IPS-18c (cell line): Measurements from ENCODE around the gene CYB561D2.
"Not testable (repeated sequence)": the region's sequence is repeated elsewhere in the genome, so short reads cannot be mapped to it uniquely, and the experiment has no call there.

Experiments used
- H3K4me3 ChIP-seq: 2 replicates; pipeline ENCODE4 v1.7.0; 2013; ENCODE audit warnings: low read depth, mild to moderate bottlenecking, low read length, moderate library complexity; ENCODE audit not compliant: insufficient read depth
- H3K9me3 ChIP-seq: one replicate; pipeline ENCODE4 v1.6.1; 2013; ENCODE audit warnings: mild to moderate bottlenecking, low read length, moderate library complexity; ENCODE audit not compliant: control insufficient read depth, insufficient read depth

Gene CYB561D2

GRCh38 chr3:50350527-50351322 lies at the start of gene CYB561D2, which contains the start of gene NPRL2:
CYB561D2 (plus strand) TSS chr3:50350862; CDS start chr3:50351434, 572 bp downstream.
NPRL2 (minus strand) TSS chr3:50350775; CDS start chr3:50350652, 123 bp downstream.
- peak within 1 kb of the TSS; percentile 95 for H3K4me3 ChIP-seq
- no peaks in the 10 kb centered on the region for H3K9me3 ChIP-seq

- Histone ChIP-seq H3K4me3 (no peak overlapping the region), H3K9me3 (peaks cover 2% of the 10 kb centered on the region)
Measured at GRCh38 chr3:50302095-50303012, 48.3 kb upstream of the CYB561D2 start.

DNA sequence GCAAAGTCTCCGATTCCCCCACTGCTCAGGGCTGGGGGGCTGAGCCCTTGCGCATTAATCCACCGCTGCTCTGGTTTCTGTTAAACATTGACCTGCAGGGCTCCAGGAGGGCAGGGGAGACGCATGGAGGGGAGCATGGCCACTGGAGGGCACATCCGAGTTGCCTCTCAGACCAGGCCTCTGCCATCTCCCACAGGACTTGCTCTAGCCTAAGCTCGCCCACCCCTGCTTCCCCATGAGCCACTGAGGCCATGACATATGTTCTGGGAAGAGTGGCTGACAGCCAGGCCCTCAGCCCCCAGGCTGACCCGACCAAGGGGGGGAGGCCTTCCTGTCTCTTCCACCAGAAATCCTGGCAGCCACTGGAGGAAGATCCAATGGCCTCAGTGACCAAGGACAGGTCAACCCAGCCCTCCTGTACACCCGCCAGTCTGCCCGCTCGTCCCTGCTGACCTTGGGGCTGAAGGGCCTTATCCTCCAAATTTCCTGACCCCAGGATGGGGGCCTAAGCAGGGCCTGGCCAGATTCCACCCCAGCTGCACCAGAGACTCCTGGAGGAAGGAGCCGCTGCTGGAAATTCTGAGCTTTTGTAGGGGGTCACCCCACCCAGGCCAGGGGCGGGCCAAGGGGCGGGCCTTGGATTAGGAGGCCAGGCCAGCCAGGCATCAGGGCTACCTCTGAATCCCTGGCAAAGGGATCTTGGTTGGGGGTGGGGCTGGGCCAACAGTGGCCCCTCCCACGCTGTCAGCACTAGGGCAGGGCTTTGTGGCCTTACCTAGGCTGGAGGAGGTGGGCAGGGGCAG lies 47.4 kb upstream of the CYB561D2 start, which contains the start of gene HYAL1:
Gene HYAL1, minus strand, starts transcription at position 562 of the 803 bp plus-strand sequence. CDS start 618 bp downstream, outside the sequence.
- peaks cover 6% of the 10 kb centered on the region for H3K9me3 ChIP-seq
- H3K4me3 ChIP-seq = no peak within 1 kb of the TSS

DNA sequence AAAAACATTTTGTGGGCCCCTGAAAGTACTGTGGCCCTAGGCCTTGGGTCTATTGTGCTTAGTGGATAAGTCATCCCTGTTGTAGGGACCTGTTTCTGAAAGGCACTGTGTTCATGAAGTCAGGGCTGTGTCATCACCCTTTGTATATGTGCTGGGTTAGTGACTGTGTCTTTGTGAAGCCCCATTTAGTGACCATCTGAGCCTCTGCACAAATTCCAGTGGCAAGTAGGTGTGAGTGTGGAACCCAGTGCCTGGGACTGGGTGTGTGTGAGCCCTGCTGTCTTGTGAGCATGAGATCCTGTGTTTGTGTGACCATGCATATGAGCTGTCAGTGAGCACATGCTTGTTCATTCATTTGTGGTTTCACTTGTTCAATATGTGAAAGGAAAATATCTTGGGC lies 46.1 kb upstream of the CYB561D2 start:
- H3K9me3 ChIP-seq = peaks cover 9% of the 10 kb centered on the region

GRCh38 chr3:50312041-50312440 lies 38.6 kb upstream of the CYB561D2 start:
- not testable (repeated sequence) for H3K9me3 ChIP-seq, H3K4me3 ChIP-seq

More for the DNA sequence above, 46.1 kb upstream of the CYB561D2 start:
- no peak overlapping the region for H3K4me3 ChIP-seq

DNA sequence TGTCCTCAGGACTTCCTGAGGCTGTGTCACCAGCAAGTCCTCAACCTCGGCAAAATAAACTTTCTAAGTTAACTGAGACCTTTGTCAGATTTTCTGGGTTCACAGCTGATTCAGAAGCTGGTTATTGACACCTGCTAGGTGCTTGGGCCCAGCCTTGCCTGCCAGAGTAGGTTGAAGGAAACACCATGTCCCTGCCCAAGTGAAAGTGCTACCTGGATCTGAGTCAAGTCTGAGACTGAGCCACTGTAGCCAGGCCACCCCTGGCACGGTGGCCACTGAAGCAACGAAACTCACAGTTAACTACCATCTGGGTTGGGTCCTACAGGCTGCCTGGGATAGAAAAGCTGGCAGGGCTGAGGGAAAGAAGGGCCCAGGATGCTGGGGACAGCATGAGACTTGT lies 36.3 kb upstream of the CYB561D2 start:
- H3K4me3 ChIP-seq = no peak overlapping the region
- H3K9me3 ChIP-seq = peaks cover 3% of the 10 kb centered on the region

GRCh38 chr3:50314816-50315215 lies 35.8 kb upstream of the CYB561D2 start:
- Histone ChIP-seq H3K9me3 (no peaks in the 10 kb centered on the region), H3K4me3 (no peak overlapping the region)

DNA sequence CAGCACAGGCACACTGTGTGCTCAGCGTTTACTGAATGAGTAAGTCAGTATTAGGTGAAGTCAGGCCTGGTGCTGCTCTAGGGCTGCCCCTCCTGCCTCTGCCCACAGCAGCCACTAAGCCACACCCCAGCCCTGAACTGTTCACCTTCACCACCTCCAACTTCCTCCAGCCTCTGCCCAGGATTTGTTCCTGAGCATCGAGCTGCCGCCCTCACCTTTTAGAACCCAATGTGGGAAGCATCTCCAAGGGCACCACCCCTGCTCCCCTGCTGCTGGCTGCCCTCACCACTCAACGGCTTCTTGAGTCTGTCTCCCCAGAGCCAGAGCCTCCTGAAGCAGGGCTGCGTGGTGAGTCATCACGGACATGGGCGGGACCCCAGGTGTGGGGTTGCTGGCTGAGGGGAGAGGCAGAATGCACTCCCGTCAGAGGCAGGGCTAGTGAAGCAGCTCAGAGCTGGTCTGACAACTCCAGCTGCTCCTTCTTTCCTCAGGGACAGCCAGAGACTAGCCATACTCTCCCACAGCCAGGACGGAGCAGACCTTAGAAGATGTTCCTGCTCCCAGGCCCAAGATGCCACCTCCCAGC lies 33.9 kb upstream of the CYB561D2 start:
- Histone ChIP-seq H3K4me3 (no peak overlapping the region; the same call in 1 of the 2 replicates), H3K9me3 (no peaks in the 10 kb centered on the region)

DNA sequence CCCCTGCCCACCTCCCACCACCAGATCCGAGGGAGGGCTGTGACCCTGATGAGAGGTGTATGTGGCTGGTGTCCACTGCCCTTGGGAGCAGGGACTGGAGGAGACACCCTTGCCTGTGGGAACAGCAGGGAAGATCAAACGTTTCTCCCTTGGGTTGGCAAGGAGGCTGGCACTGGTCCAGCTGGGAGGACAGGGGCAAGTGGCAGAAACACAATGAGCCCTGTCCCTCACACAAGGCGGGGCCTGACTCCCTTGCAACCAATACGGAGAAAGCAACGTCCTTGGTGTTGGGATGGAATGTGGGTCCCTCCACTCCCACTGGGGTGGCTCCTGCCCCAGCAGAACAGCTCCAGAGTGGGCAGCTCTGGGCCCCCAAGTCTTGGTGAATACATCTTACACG lies 33.4 kb upstream of the CYB561D2 start:
- H3K4me3 ChIP-seq = no peak overlapping the region; the same call in 1 of the 2 replicates
- H3K9me3 ChIP-seq = no peaks in the 10 kb centered on the region

DNA sequence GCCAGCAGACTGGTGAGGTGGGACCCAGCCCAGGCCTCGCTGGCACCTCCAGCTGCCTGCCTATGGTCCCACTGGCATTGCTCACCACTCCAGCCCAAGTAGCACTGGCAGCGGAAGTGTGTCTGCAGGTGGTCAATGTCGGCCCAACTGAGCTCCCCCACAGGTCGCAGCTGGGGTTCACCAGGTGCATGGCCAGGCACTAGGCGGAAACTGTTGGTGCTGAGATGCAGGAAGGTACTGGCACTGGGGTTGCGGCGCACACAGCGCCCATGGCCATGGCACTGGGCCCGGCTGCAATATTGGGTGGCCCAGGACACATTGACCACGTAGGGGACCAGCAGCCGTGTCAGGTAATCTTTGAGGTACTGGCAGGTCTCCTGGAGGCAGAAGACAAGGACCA lies 32.5 kb upstream of the CYB561D2 start:
- Histone ChIP-seq H3K4me3 (no peak overlapping the region), H3K9me3 (no peaks in the 10 kb centered on the region)

DNA sequence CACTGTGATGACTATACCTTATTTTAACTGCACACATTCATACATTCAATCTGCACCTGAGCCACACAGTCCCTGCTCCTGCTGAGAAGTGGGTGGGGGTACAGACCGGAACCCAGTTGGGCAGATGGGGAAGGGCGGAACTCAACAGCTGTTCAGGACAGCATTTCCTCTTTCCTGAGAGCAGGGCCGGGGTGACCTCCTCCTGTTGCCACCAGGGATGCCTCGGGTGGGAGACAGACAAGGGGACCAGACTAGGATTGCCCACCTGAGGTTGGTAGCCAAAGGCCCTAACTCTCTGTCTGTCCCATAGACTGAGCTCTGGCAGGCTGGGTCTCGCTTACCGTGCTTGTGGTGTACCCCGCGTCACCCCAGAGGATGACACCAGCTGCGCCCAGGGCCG lies 32.0 kb upstream of the CYB561D2 start:
- Histone ChIP-seq H3K4me3 (no peak overlapping the region), H3K9me3 (no peaks in the 10 kb centered on the region)

- H3K4me3 ChIP-seq = no peak overlapping the region; the same call in 1 of the 2 replicates
- no peaks in the 10 kb centered on the region for H3K9me3 ChIP-seq
Measured at GRCh38 chr3:50319181-50319893, 31.3 kb upstream of the CYB561D2 start.

- peak overlapping the region; percentile 52 for H3K4me3 ChIP-seq
- no peaks in the 10 kb centered on the region for H3K9me3 ChIP-seq
Measured at GRCh38 chr3:50319894-50320625, 30.6 kb upstream of the CYB561D2 start.

DNA sequence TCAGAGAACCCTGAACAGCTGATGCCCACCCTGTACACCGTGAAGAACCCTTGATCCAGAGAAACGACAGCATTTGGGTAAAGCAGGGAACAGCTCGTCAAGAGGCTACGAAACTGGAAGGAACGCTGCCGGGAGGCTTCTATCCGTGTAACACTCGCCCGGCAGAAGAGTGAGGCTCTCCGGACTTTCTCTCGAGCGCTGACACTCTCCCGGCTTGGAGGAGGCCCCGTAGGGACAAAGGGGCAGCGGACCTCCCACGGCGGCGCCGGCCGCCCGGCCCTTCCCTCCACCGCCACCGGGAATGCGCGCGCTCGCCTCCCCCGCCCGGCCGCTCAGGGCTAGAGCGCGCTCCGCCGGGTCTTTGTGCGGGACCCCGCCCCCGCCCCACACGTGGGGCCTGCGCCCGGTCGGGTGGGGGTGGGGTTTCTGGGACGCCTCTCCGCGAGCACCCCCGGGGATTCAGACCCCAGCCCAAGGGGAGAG lies 29.8 kb upstream of the CYB561D2 start:
- Histone ChIP-seq H3K9me3 (no peaks in the 10 kb centered on the region), H3K4me3 (peak overlapping the region; percentile 52)

DNA sequence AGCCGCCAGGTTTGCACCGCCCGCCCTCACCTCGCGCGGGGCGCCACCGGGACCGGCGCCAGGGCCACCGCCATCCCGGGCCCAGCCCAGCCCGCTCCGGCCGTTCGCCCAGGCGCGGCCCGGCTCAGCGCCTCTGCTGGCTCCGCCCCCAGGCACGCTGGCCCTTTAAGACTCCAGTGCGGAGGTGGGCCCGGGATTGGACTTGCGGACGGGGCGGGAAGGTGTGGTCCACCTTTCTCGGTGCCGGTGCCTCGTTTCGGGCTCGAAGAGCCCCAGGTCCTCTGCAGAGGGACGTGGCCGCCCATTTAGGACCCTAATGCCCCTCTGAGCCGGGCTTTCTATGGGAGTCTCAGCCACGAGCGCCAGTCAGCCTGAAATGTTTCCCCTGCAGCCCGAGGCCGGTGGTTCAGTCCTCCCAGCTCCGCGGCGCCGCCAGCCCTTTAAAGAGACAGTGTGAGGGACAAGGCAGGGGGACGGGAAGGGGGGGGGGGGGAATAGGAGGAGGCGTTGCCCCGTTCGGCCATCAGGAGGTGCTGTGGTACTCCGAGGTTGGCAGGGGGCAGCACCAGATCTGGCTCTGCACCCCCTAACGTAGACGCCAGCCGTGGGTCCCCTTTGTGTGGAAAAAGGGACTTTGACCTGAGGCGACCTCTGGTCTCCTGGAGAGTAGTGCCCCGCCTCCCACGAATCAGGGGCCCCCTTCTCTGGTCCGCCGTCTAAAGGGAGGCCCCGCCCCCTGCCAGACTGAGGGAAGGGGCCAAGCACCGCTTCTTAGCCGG lies 29.1 kb upstream of the CYB561D2 start:
- H3K4me3 ChIP-seq = peak overlapping the region; percentile 71
- H3K9me3 ChIP-seq = no peaks in the 10 kb centered on the region
